Cardiac muscle cell (in vitro differentiated cells and primary cell): Measurements from ENCODE around the gene ERGIC1. TPM values are rescaled to one million over a fixed set of nuclear protein-coding genes. Genes with fewer than 3 reads are reported as not detected.
"Not testable (repeated sequence)": the region's sequence is repeated elsewhere in the genome, so short reads cannot be mapped to it uniquely, and the experiment has no call there.

Experiments used
- DNase-seq, 2 donors: peaks; one replicate each; pipeline versions ENCODE4 v3.0.0 to v3.0.0-alpha.2; 2010 to 2017; ENCODE audit warnings: low read depth in 1 of 2, low spot score in 1 of 2
- H3K27ac ChIP-seq: fragments of 200-600 bp; sonication (generic); 2 replicates; pipeline ENCODE4 v1.5.1; 2016
- H3K27me3 ChIP-seq: fragments of 200-600 bp; sonication (generic); 2 replicates; pipeline ENCODE4 v1.6.0; 2016; ENCODE audit warnings: control low read depth
- H3K36me3 ChIP-seq: fragments of 200-600 bp; sonication (generic); 2 replicates; pipeline ENCODE4 v1.5.1; 2016; ENCODE audit warnings: control low read depth
- H3K4me1 ChIP-seq: fragments of 200-600 bp; sonication (generic); 2 replicates; pipeline ENCODE4 v1.8.1; 2017; ENCODE audit warnings: low read depth, mild to moderate bottlenecking, mixed run types
- H3K4me3 ChIP-seq: fragments of 200-600 bp; sonication (generic); 2 replicates; pipeline ENCODE4 v1.5.1; 2016; ENCODE audit warnings: mild to moderate bottlenecking
- H3K9me3 ChIP-seq: fragments of 200-600 bp; sonication (generic); 2 replicates; pipeline ENCODE4 v1.5.1; 2017; ENCODE audit warnings: low read depth, mild to moderate bottlenecking, control low read depth
- polyA plus RNA-seq: library from polyadenylated mRNA; unstranded; fragments of >200 nt; fragmentation: Nextera tagmentation; extraction: Ambion mirVana; gene quantifications from 2 replicates; pipeline ENCODE4 v1.2.1, GENCODE V29; 2016
- total RNA-seq: library from RNA; depleted of rRNA; stranded (reverse); fragments of >200 nt; gene quantifications from 2 replicates; pipeline ENCODE4 v1.2.3, GENCODE V29; 2016
- TF ChIP-seq, protein P1 (sequence below): IDR thresholded peaks from 2 replicates; pipeline ENCODE4 v1.5.1; 2012; ENCODE audit warnings: low read depth, mild to moderate bottlenecking, low read length

ERGIC1 gene
- total and polyA plus RNA-seq, 2 experiments from 2014 or later = 15.4 to 77.3 TPM

DNA sequence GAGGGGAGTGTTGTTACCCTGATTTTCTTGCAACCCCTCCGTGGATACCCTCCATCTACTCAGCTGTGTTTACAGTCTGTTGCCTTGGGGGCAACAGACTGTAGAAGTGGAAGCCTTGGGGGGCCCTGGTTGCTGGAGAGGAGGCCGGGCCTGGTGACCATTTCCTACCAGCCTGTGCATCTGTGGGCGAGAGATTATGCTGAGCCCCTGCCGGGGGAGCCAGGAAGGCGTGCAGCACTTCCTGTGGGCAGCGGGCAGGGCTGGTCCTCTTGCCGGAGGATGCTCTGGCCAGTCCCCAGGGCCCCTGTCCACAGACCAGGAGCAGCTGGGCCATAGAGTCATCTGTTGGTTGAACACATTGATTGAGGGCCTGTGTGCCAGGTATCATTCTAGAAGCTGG is 11.1 kb downstream of the ERGIC1 start:
- H3K9me3 ChIP-seq = no peaks in the 10 kb centered on the region
- TF ChIP-seq, protein P1, sequence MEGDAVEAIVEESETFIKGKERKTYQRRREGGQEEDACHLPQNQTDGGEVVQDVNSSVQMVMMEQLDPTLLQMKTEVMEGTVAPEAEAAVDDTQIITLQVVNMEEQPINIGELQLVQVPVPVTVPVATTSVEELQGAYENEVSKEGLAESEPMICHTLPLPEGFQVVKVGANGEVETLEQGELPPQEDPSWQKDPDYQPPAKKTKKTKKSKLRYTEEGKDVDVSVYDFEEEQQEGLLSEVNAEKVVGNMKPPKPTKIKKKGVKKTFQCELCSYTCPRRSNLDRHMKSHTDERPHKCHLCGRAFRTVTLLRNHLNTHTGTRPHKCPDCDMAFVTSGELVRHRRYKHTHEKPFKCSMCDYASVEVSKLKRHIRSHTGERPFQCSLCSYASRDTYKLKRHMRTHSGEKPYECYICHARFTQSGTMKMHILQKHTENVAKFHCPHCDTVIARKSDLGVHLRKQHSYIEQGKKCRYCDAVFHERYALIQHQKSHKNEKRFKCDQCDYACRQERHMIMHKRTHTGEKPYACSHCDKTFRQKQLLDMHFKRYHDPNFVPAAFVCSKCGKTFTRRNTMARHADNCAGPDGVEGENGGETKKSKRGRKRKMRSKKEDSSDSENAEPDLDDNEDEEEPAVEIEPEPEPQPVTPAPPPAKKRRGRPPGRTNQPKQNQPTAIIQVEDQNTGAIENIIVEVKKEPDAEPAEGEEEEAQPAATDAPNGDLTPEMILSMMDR = no peak
- no peaks in the 10 kb centered on the region for H3K27me3 ChIP-seq
- DNase-seq = no peak
- H3K4me1 ChIP-seq = no peaks in the 10 kb centered on the region
- no peaks in the 10 kb centered on the region for H3K36me3 ChIP-seq
- no peak overlapping the region for H3K27ac ChIP-seq
- no peak overlapping the region for H3K4me3 ChIP-seq

DNA sequence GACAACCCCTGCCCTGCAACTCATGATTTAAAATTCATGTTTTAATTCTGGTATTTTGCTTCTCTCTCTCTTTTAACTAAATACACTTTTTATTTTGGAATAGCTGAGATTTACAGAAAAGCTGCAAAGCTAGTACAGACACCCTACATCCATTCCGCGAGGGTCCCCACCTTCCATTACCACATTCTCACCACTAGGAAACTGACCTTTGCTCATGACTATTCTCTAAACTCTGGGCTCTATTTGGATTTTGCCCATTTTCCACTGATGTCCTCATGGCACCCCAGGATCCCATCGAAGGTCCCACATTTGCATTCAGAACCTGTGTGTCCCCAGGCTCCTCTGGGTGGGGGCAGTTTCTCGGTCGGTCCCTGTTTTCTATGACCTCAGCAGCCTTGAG is 11.5 kb downstream of the ERGIC1 start:
- Histone ChIP-seq H3K4me1 (no peaks in the 10 kb centered on the region), H3K36me3 (no peaks in the 10 kb centered on the region), H3K27ac (no peak overlapping the region), H3K4me3 (no peak overlapping the region), H3K9me3 (no peaks in the 10 kb centered on the region), H3K27me3 (no peaks in the 10 kb centered on the region)
- TF ChIP-seq, protein P1 = no peak
- DNase-seq = no peak

- Histone ChIP-seq H3K27me3 (no peaks in the 10 kb centered on the region), H3K36me3 (no peaks in the 10 kb centered on the region), H3K9me3 (no peaks in the 10 kb centered on the region), H3K4me1 (no peaks in the 10 kb centered on the region), H3K27ac (no peak overlapping the region), H3K4me3 (no peak overlapping the region)
- no peak for DNase-seq
- TF ChIP-seq, protein P1 = no peak
Observed at GRCh38 chr5:172846249-172846648, 12.2 kb downstream of the ERGIC1 start.

DNA sequence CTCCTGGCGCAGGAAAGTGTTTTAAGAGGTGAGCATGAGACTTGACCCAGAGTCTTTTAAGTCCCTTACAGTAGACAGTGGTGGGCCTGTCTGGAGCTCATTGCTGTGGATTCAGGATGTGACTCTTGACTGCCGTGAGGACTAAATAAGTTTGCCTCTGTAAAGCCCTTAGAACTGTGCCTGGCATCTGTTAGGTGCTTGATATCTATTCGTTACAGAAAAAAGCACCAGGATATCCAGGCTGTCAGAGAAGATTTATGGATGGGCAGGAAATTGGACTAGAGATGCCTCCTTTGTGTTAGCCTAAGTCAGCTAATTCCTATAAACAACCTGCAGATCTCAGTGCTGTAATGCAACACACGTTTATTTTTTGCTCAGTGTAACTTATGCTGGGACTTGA is 12.6 kb downstream of the ERGIC1 start:
- Histone ChIP-seq H3K9me3 (no peaks in the 10 kb centered on the region), H3K27ac (no peak overlapping the region), H3K4me3 (no peak overlapping the region), H3K4me1 (no peaks in the 10 kb centered on the region), H3K27me3 (no peaks in the 10 kb centered on the region), H3K36me3 (no peaks in the 10 kb centered on the region)
- TF ChIP-seq, protein P1 = no peak
- DNase-seq = no peak

DNA sequence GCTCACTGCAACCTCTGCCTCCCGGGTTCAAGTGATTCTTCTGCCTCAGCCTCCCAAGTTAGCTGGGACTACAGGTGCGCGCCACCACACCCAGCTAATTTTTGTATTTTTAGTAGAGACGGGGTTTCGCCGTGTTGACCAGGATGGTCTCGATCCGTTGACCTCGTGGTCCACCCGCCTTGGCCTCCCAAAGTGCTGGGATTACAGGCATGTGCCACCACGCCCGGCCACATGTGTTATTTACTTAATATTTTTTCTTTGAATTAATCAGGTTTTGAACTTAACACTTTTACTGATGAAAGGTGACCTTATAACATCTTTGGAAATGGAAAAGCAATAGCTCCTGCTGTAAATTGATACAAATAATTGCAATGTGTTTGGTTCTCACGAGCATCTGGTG is 13.5 kb downstream of the ERGIC1 start:
- H3K4me1 ChIP-seq, H3K36me3 ChIP-seq, H3K4me3 ChIP-seq, DNase-seq, H3K9me3 ChIP-seq, H3K27ac ChIP-seq, H3K27me3 ChIP-seq: not testable (repeated sequence)

- TF ChIP-seq, protein P1 = no peak
- DNase-seq = no peak
- Histone ChIP-seq H3K4me1 (no peaks in the 10 kb centered on the region), H3K27ac (no peak overlapping the region), H3K4me3 (no peak overlapping the region), H3K36me3 (no peaks in the 10 kb centered on the region), H3K27me3 (no peaks in the 10 kb centered on the region), H3K9me3 (no peaks in the 10 kb centered on the region)
Observed at GRCh38 chr5:172848419-172848818, 14.4 kb downstream of the ERGIC1 start.
